HCT116 (cell line): ENCODE measurements around the gene DDX23. TPM values are rescaled to one million over a fixed set of nuclear protein-coding genes. Genes with fewer than 3 reads are reported as not detected.

Experiments
- ATAC-seq: fragments of 200-7000 bp; cut with Tn5 transposase; 2 replicates; pipeline ENCODE4 v1.9.1; 2020; ENCODE audit warnings: mild to moderate bottlenecking, moderate library complexity
- BruUV-seq: library from RNA; stranded (reverse); fragments of 400-500 nt; replicated peaks from 2 replicates; lab custom pipeline; 2021; lab: Mats Ljungman, UMichigan
- CTCF ChIA-PET: fragments of 300-600 bp; sonication (Branson Sonifier 250); formaldehyde crosslinking; loops from one replicate; lab custom pipeline; 2021; ENCODE audit warnings: antibody characterized with exemption; lab: Charles Lee
- POLR2A ChIA-PET: fragments of 300-600, 350-600 bp; sonication (Branson Sonifier 250); formaldehyde crosslinking; loops from one replicate; lab custom pipeline; 2021; ENCODE audit warnings: antibody characterized with exemption; lab: Charles Lee
- RAD21 ChIA-PET, 2 experiments: fragments of 300-600 bp; sonication (Branson Sonifier 250); formaldehyde crosslinking; loops; one replicate each; lab custom pipeline; 2023; ENCODE audit warnings: low total read pairs in 2 of 2; ENCODE audit not compliant: uncharacterized antibody in 2 of 2, unreplicated experiment in 2 of 2, low non-redundant PET in 1 of 2; lab: Charles Lee
- DNase-seq: peaks from one replicate; pipeline ENCODE4 v3.0.0-alpha.2; 2010; ENCODE audit warnings: low read depth, low spot score
- H2AFZ ChIP-seq: fragments of 200-600 bp; shearing (Covaris generic), sonication (generic); 2 replicates; pipeline ENCODE4 v1.6.1; 2017; ENCODE audit warnings: low read depth, mixed run types, mixed read lengths, antibody characterized with exemption, low read length; ENCODE audit not compliant: poor library complexity, severe bottlenecking
- H3K27ac ChIP-seq: 2 replicates; pipeline ENCODE4 v1.5.1; 2012; ENCODE audit warnings: low read depth, low read length
- H3K27me3 ChIP-seq: fragments of 200-600 bp; sonication (generic); 2 replicates; pipeline ENCODE4 v1.6.1; 2016; ENCODE audit warnings: mixed run types, low read length, mixed read lengths; ENCODE audit not compliant: insufficient read depth
- H3K36me3 ChIP-seq, 2 experiments: fragments of 200-500 bp in 1 of 2; fragments of 200-600 bp in 1 of 2; sonication (Bioruptor generic) in 1 of 2; sonication (generic) in 1 of 2; 2 replicates each; pipeline versions ENCODE4 v1.5.1 to v1.6.1; 2014 to 2016; ENCODE audit warnings: low read length in 2 of 2, inconsistent platforms in 1 of 2, mixed read lengths in 1 of 2, mixed run types in 1 of 2; ENCODE audit not compliant: insufficient read depth in 2 of 2, control insufficient read depth in 1 of 2
- H3K4me1 ChIP-seq, 2 experiments: fragments of 200-600 bp in 1 of 2; sonication (generic) in 1 of 2; 2 replicates each; pipeline versions ENCODE4 v1.5.1 to v1.6.1; 2012 to 2017; ENCODE audit warnings: low read length in 2 of 2, inconsistent platforms in 1 of 2, mild to moderate bottlenecking in 1 of 2, mixed read lengths in 1 of 2, mixed run types in 1 of 2, moderate library complexity in 1 of 2; ENCODE audit not compliant: insufficient read depth in 2 of 2, control insufficient read depth in 1 of 2
- H3K4me2 ChIP-seq: fragments of 200-600 bp; sonication (generic); 2 replicates; pipeline ENCODE4 v1.6.1; 2017; ENCODE audit warnings: mixed run types, low read length, mixed read lengths
- H3K4me3 ChIP-seq, 2 experiments: fragments of 200-600 bp in 1 of 2; sonication (generic) in 1 of 2; replicated peaks in 1 of 2; 2 replicates each; pipeline ENCODE4 v1.5.1; 2011 to 2016; ENCODE audit warnings: low read length in 2 of 2, control low read depth in 1 of 2, low read depth in 1 of 2, mild to moderate bottlenecking in 1 of 2, mixed read lengths in 1 of 2, mixed run types in 1 of 2
- H3K79me2 ChIP-seq: fragments of 200-600 bp; sonication (generic); 2 replicates; pipeline ENCODE4 v1.6.1; 2017; ENCODE audit warnings: mild to moderate bottlenecking, mixed run types, low read length, moderate library complexity, mixed read lengths; ENCODE audit not compliant: insufficient read depth
- H3K9ac ChIP-seq: fragments of 200-600 bp; sonication (generic); 2 replicates; pipeline ENCODE4 v1.6.1; 2016; ENCODE audit warnings: low read length, mixed read lengths
- H3K9me2 ChIP-seq: fragments of 200-600 bp; sonication (generic), shearing (Covaris generic); 2 replicates; pipeline ENCODE4 v1.6.1; 2017; ENCODE audit warnings: mixed run types, mild to moderate bottlenecking, moderate library complexity; ENCODE audit not compliant: insufficient read depth
- H3K9me3 ChIP-seq, 2 experiments: fragments of 200-500 bp in 1 of 2; fragments of 200-600 bp in 1 of 2; sonication (Bioruptor generic) in 1 of 2; sonication (generic) in 1 of 2; 2 replicates each; pipeline ENCODE4 v1.6.1; 2014 to 2017; ENCODE audit warnings: low read length in 2 of 2, mixed read lengths in 2 of 2, inconsistent platforms in 1 of 2, low read depth in 1 of 2, mild to moderate bottlenecking in 1 of 2, mixed run types in 1 of 2, moderate library complexity in 1 of 2; ENCODE audit not compliant: control insufficient read depth in 1 of 2, insufficient read depth in 1 of 2
- H4K20me1 ChIP-seq: fragments of 200-600 bp; sonication (generic), shearing (Covaris generic); 2 replicates; pipeline ENCODE4 v1.6.1; 2017; ENCODE audit warnings: mixed run types, mild to moderate bottlenecking, moderate library complexity; ENCODE audit not compliant: insufficient read depth
- ATF3 ChIP-seq: IDR thresholded peaks from 2 replicates; pipeline ENCODE4 v1.6.1; 2012
- CTCF ChIP-seq, 3 experiments: fragments of 200-600 bp in 1 of 3; sonication (generic) in 1 of 3; IDR thresholded peaks in 2 of 3; conservative IDR thresholded peaks in 1 of 3; 2 replicates each; pipeline ENCODE4 v1.5.1; 2012 to 2017; ENCODE audit warnings: low read depth in 2 of 3, low read length in 2 of 3, antibody characterized with exemption in 1 of 3, borderline replicate concordance in 1 of 3, control low read depth in 1 of 3, mild to moderate bottlenecking in 1 of 3, mixed read lengths in 1 of 3, mixed run types in 1 of 3, moderate library complexity in 1 of 3; ENCODE audit not compliant: insufficient read depth in 1 of 3
- EGR1 ChIP-seq: IDR thresholded peaks from 2 replicates; pipeline ENCODE4 v1.6.1; 2012; ENCODE audit warnings: low read depth
- MAX ChIP-seq: IDR thresholded peaks from 2 replicates; pipeline ENCODE4 v1.6.1; 2012
- POLR2AphosphoS5 ChIP-seq: IDR thresholded peaks from 2 replicates; pipeline ENCODE4 v1.6.1; 2011; ENCODE audit warnings: mild to moderate bottlenecking, low read depth, low read length, moderate library complexity
- RAD21 ChIP-seq: IDR thresholded peaks from 2 replicates; pipeline ENCODE4 v1.6.1; 2012; ENCODE audit warnings: low read depth, mild to moderate bottlenecking
- REST ChIP-seq: IDR thresholded peaks from 2 replicates; pipeline ENCODE4 v1.6.1; 2012; ENCODE audit warnings: low read depth
- SRF ChIP-seq: IDR thresholded peaks from 2 replicates; pipeline ENCODE4 v1.6.1; 2012; ENCODE audit warnings: low read depth
- TCF7L2 ChIP-seq: IDR thresholded peaks from 2 replicates; pipeline ENCODE4 v1.7.0; 2011; ENCODE audit warnings: borderline replicate concordance, inconsistent platforms; ENCODE audit not compliant: insufficient read depth, insufficient read length; ENCODE audit errors: extremely low read depth
- YY1 ChIP-seq: IDR thresholded peaks from 2 replicates; pipeline ENCODE4 v1.6.1; 2011; ENCODE audit warnings: low read length, low read depth, moderate library complexity, mild to moderate bottlenecking; ENCODE audit not compliant: insufficient replicate concordance; ENCODE audit errors: extremely low read depth
- intact Hi-C: fragments of 100-400 bp; cut with micrococcal nuclease; formaldehyde crosslinking; loops from 2 replicates; pipeline ENCODE4 v1.10.0; 2022
- total RNA-seq: library from RNA; stranded (reverse); gene quantifications from one replicate; pipeline ENCODE4 v1.2.1, GENCODE V29; 2021; ENCODE audit not compliant: unreplicated experiment

The DDX23 gene
- total RNA-seq, 1 experiment from 2014 or later: 75.0 TPM

GRCh38 chr12:48824905-48825304 lies 27.1 kb downstream of the DDX23 start:
- RAD21 ChIA-PET: no interaction called here
- CTCF ChIA-PET: no interaction called here
- POLR2A ChIA-PET: no interaction called here
- no peak for ATAC-seq
- H3K4me1 ChIP-seq: no peaks in the 10 kb centered on the region
- H3K36me3 ChIP-seq: peaks cover 8 to 15% of the 10 kb centered on the region in 2 experiments; a peak in 3 of 4 replicates
- no peak overlapping the region for H3K4me2 ChIP-seq
- no peaks in the 10 kb centered on the region for H3K9me2 ChIP-seq
- no peaks in the 10 kb centered on the region for H3K79me2 ChIP-seq
- H4K20me1 ChIP-seq: no peaks in the 10 kb centered on the region
- no peak overlapping the region for H3K9ac ChIP-seq
- no peak overlapping the region for H2AFZ ChIP-seq
- no peak overlapping the region for H3K27ac ChIP-seq
- H3K27me3 ChIP-seq: no peaks in the 10 kb centered on the region
- TF ChIP-seq RAD21: no peak
- no peak for TF ChIP-seq MAX
- no peak for TF ChIP-seq POLR2AphosphoS5
- no peak for TF ChIP-seq ATF3
- no peak for TF ChIP-seq TCF7L2
- TF ChIP-seq CTCF (IDR thresholded peaks at IDR 0.05 in 2 of 3, conservative IDR thresholded peaks at IDR 0.05 in 1 of 3; ENCODE audit: borderline replicate concordance in 1 of 3, insufficient read depth in 1 of 3, low read depth in 2 of 3, low read length in 2 of 3): no peak
- TF ChIP-seq EGR1: no peak
- no peak for TF ChIP-seq SRF
- no peak for TF ChIP-seq YY1
- TF ChIP-seq REST: no peak
- no peak overlapping the region for H3K4me3 ChIP-seq
- DNase-seq: no peak
- H3K9me3 ChIP-seq: no peaks in the 10 kb centered on the region
- no TSS peak for BruUV-seq
- intact Hi-C loops: no loop called here
